HEK293 (cell line): ENCODE results near the gene ARHGAP10.

ENCODE experiments used
- CTCF ChIA-PET: fragments of 350-600 bp; formaldehyde crosslinking; extraction: SDS; loops from one replicate; lab custom pipeline; 2021; ENCODE audit warnings: antibody characterized with exemption; lab: Yijun Ruan, JAX
- POLR2A ChIA-PET: fragments of 300-600 bp; formaldehyde crosslinking; extraction: SDS; loops from one replicate; lab custom pipeline; 2020; ENCODE audit warnings: antibody characterized with exemption, inconsistent platforms; lab: Yijun Ruan, JAX
- H3K27ac ChIP-seq: fragments of 200-500 bp; sonication (Bioruptor generic); 2 replicates; pipeline ENCODE4 v1.5.1; 2014; ENCODE audit warnings: low read depth, low read length, control low read depth, inconsistent platforms; ENCODE audit errors: extremely low read depth
- H3K36me3 ChIP-seq, 2 experiments: fragments of 200-500 bp in 1 of 2; sonication (Bioruptor generic) in 1 of 2; 1 replicate in 1 of 2; 2 replicates in 1 of 2; pipeline ENCODE4 v1.5.1; 2014 to 2017; ENCODE audit warnings: inconsistent platforms in 2 of 2, low read length in 2 of 2; ENCODE audit not compliant: control insufficient read depth in 2 of 2, insufficient read depth in 1 of 2
- H3K4me1 ChIP-seq: fragments of 200-500 bp; sonication (Bioruptor generic); 2 replicates; pipeline ENCODE4 v1.5.1; 2014; ENCODE audit warnings: mild to moderate bottlenecking, low read length, inconsistent platforms; ENCODE audit not compliant: control insufficient read depth, insufficient read depth
- H3K4me3 ChIP-seq: 2 replicates; pipeline ENCODE4 v1.5.1; 2011; ENCODE audit warnings: low read depth, mild to moderate bottlenecking, control low read depth, low read length, moderate library complexity
- H3K9me3 ChIP-seq: fragments of 200-500 bp; sonication (Bioruptor generic); 2 replicates; pipeline ENCODE4 v1.5.1; 2014; ENCODE audit warnings: low read depth, low read length, inconsistent platforms; ENCODE audit not compliant: control insufficient read depth, insufficient read depth
- EGR2 ChIP-seq: fragments of 450-650 bp; formaldehyde crosslinking; IDR thresholded peaks from 2 replicates; pipeline ENCODE4 v1.5.1; 2016; ENCODE audit warnings: low read depth, missing biosample characterization, missing genetic modification characterization
- HOXD13 ChIP-seq: sonication (generic); formaldehyde crosslinking; IDR thresholded peaks from 2 replicates; pipeline ENCODE4 v1.8.0; 2022; ENCODE audit warnings: missing genetic modification reagents, borderline replicate concordance
- KLF1 ChIP-seq: fragments of 450-650 bp; formaldehyde crosslinking; IDR thresholded peaks from 2 replicates; pipeline ENCODE4 v1.5.1; 2016; ENCODE audit warnings: missing biosample characterization, missing genetic modification characterization
- KLF10 ChIP-seq: fragments of 450-650 bp; IDR thresholded peaks from 2 replicates; pipeline ENCODE4 v1.5.1; 2018; ENCODE audit warnings: missing biosample characterization, mild to moderate bottlenecking, missing genetic modification characterization
- KLF9 ChIP-seq: fragments of 450-650 bp; formaldehyde crosslinking; IDR thresholded peaks from 2 replicates; pipeline ENCODE4 v1.5.1; 2016; ENCODE audit warnings: missing biosample characterization, missing genetic modification characterization, low read depth
- ZFHX2 ChIP-seq: fragments of 450-650 bp; formaldehyde crosslinking; conservative IDR thresholded peaks from 2 replicates; pipeline ENCODE4 v1.5.1; 2016; ENCODE audit warnings: missing biosample characterization, missing genetic modification characterization
- ZNF138 ChIP-seq: fragments of 450-650 bp; formaldehyde crosslinking; IDR thresholded peaks from 2 replicates; pipeline ENCODE4 v1.5.1; 2016; ENCODE audit warnings: missing biosample characterization, missing genetic modification characterization, borderline replicate concordance
- ZNF660 ChIP-seq: fragments of 450-650 bp; IDR thresholded peaks from 2 replicates; pipeline ENCODE4 v1.5.1; 2018; ENCODE audit warnings: missing biosample characterization, mild to moderate bottlenecking, missing genetic modification characterization
- TF ChIP-seq, protein P1 (sequence below): fragments of 450-650 bp; formaldehyde crosslinking; IDR thresholded peaks from 2 replicates; pipeline ENCODE4 v1.5.1; 2017; ENCODE audit warnings: missing biosample characterization, mild to moderate bottlenecking, missing genetic modification characterization, moderate library complexity
- TF ChIP-seq, protein P2 (sequence below): fragments of 450-650 bp; formaldehyde crosslinking; IDR thresholded peaks from 2 replicates; pipeline ENCODE4 v1.5.1; 2016; ENCODE audit warnings: missing biosample characterization, missing genetic modification characterization
- TF ChIP-seq, protein P3 (sequence below): fragments of 450-650 bp; formaldehyde crosslinking; IDR thresholded peaks from 2 replicates; pipeline ENCODE4 v1.5.1; 2017; ENCODE audit warnings: missing biosample characterization, missing genetic modification characterization
- TF ChIP-seq, protein P4 (sequence below): fragments of 450-650 bp; formaldehyde crosslinking; IDR thresholded peaks from 2 replicates; pipeline ENCODE4 v1.5.1; 2016; ENCODE audit warnings: missing biosample characterization, missing genetic modification characterization
- TF ChIP-seq, protein P5 (sequence below): fragments of 450-650 bp; formaldehyde crosslinking; IDR thresholded peaks from 2 replicates; pipeline ENCODE4 v1.5.1; 2016; ENCODE audit warnings: missing biosample characterization, missing genetic modification characterization, low read depth

The ARHGAP10 gene

DNA sequence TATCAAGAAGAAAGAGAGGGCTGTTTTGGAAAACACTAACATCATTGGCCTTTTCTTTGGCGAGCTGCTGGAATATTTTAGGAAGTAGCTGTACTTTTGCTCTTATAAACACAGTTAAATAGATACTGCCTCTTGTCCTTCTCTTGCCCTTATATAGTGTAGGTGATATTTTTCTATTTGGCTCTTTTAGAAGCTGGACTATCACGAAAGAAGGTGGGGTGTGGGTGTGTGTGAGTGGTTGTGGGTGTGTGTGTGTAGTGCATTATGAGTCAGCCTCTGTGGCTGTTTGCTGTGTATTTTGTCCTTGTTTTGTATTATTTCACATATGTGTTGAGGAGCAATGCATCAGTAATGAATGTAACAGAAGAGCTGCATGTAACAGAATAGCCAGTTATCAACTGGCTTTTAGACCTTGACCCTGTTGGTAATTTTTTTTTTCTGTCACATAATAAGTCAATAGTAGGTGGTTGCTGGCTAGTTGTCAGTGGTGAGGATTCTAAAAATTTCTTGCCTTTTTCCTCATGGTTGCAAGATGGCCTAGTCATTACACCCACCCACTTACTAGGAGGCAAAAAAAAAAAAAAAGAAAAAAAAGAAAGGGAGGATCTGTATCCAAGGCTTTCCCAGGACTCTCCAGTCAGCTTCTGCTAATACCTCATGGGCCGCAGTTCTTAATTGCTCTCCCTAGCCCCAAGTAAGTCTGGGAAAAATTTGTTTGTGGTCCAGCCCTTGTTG is 23.8 kb downstream of the ARHGAP10 start:
- Histone ChIP-seq H3K4me1 (peaks cover 17% of the 10 kb centered on the region), H3K36me3 (no peaks in the 10 kb centered on the region), H3K9me3 (no peaks in the 10 kb centered on the region), H3K27ac (no peak overlapping the region), H3K4me3 (no peak overlapping the region)
- CTCF ChIA-PET, result interaction anchor here (0.6 to 0.7 kb wide), 2 partner anchors 10 kb away, joined by 3 to 5 read pairs; no protein-coding TSS in a partner anchor
- POLR2A ChIA-PET, result no interaction called here
- TF ChIP-seq KLF1 (tag by site-specific recombination) (peak; percentile 53; the same call in 1 of the 2 replicates), HOXD13 (no peak), ZFHX2 (peak; percentile 98), KLF9 (0 out of 2 replicates have a peak, but pooled peaks have one; percentile 41), EGR2 (peak; percentile 93), KLF10 (tag by site-specific recombination) (peak; percentile 48; the same call in 1 of the 2 replicates)
- TF ChIP-seq, protein P1, sequence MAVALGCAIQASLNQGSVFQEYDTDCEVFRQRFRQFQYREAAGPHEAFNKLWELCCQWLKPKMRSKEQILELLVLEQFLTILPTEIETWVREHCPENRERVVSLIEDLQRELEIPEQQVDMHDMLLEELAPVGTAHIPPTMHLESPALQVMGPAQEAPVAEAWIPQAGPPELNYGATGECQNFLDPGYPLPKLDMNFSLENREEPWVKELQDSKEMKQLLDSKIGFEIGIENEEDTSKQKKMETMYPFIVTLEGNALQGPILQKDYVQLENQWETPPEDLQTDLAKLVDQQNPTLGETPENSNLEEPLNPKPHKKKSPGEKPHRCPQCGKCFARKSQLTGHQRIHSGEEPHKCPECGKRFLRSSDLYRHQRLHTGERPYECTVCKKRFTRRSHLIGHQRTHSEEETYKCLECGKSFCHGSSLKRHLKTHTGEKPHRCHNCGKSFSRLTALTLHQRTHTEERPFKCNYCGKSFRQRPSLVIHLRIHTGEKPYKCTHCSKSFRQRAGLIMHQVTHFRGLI (tag by site-specific recombination), result no peak

DNA sequence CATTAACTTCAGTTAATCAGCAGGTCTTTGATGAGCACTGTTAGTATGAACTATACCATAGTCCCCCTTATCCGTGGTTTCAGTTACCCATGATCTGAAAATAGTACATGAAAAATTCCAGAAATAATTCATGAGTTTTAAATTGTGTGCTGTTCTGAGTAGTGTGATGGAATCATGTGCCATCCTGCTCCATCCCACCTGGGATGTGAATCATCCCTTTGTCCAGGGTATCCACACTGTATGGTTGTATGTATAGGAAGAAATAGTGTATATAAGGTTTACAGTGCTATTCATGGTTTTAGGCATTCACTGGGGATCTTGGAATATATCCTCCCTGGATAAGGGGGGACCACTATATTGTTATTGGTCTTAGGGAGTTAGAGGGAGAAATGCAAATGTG is 24.5 kb downstream of the ARHGAP10 start:
- Histone ChIP-seq H3K9me3 (no peaks in the 10 kb centered on the region), H3K4me1 (peaks cover 17% of the 10 kb centered on the region), H3K36me3 (no peaks in the 10 kb centered on the region), H3K4me3 (no peak overlapping the region), H3K27ac (no peak overlapping the region)
- POLR2A ChIA-PET, result no interaction called here
- CTCF ChIA-PET, result no interaction called here
- TF ChIP-seq, protein P2, sequence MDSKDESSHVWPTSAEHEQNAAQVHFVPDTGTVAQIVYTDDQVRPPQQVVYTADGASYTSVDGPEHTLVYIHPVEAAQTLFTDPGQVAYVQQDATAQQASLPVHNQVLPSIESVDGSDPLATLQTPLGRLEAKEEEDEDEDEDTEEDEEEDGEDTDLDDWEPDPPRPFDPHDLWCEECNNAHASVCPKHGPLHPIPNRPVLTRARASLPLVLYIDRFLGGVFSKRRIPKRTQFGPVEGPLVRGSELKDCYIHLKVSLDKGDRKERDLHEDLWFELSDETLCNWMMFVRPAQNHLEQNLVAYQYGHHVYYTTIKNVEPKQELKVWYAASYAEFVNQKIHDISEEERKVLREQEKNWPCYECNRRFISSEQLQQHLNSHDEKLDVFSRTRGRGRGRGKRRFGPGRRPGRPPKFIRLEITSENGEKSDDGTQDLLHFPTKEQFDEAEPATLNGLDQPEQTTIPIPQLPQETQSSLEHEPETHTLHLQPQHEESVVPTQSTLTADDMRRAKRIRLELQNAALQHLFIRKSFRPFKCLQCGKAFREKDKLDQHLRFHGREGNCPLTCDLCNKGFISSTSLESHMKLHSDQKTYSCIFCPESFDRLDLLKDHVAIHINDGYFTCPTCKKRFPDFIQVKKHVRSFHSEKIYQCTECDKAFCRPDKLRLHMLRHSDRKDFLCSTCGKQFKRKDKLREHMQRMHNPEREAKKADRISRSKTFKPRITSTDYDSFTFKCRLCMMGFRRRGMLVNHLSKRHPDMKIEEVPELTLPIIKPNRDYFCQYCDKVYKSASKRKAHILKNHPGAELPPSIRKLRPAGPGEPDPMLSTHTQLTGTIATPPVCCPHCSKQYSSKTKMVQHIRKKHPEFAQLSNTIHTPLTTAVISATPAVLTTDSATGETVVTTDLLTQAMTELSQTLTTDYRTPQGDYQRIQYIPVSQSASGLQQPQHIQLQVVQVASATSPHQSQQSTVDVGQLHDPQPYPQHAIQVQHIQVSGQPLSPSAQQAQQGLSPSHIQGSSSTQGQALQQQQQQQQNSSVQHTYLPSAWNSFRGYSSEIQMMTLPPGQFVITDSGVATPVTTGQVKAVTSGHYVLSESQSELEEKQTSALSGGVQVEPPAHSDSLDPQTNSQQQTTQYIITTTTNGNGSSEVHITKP (tag by site-specific recombination), result no peak
- TF ChIP-seq, protein P3, sequence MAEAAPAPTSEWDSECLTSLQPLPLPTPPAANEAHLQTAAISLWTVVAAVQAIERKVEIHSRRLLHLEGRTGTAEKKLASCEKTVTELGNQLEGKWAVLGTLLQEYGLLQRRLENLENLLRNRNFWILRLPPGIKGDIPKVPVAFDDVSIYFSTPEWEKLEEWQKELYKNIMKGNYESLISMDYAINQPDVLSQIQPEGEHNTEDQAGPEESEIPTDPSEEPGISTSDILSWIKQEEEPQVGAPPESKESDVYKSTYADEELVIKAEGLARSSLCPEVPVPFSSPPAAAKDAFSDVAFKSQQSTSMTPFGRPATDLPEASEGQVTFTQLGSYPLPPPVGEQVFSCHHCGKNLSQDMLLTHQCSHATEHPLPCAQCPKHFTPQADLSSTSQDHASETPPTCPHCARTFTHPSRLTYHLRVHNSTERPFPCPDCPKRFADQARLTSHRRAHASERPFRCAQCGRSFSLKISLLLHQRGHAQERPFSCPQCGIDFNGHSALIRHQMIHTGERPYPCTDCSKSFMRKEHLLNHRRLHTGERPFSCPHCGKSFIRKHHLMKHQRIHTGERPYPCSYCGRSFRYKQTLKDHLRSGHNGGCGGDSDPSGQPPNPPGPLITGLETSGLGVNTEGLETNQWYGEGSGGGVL (tag by site-specific recombination), result no peak
- TF ChIP-seq ZNF660 (tag by site-specific recombination) (no peak), ZNF138 (tag by site-specific recombination) (no peak)
- TF ChIP-seq, protein P4, sequence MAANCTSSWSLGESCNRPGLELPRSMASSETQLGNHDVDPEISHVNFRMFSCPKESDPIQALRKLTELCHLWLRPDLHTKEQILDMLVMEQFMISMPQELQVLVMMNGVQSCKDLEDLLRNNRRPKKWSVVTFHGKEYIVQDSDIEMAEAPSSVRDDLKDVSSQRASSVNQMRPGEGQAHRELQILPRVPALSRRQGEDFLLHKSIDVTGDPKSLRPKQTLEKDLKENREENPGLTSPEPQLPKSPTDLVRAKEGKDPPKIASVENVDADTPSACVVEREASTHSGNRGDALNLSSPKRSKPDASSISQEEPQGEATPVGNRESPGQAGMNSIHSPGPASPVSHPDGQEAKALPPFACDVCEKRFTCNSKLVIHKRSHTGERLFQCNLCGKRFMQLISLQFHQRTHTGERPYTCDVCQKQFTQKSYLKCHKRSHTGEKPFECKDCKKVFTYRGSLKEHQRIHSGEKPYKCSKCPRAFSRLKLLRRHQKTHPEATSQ (tag by site-specific recombination), result no peak
- TF ChIP-seq, protein P5, sequence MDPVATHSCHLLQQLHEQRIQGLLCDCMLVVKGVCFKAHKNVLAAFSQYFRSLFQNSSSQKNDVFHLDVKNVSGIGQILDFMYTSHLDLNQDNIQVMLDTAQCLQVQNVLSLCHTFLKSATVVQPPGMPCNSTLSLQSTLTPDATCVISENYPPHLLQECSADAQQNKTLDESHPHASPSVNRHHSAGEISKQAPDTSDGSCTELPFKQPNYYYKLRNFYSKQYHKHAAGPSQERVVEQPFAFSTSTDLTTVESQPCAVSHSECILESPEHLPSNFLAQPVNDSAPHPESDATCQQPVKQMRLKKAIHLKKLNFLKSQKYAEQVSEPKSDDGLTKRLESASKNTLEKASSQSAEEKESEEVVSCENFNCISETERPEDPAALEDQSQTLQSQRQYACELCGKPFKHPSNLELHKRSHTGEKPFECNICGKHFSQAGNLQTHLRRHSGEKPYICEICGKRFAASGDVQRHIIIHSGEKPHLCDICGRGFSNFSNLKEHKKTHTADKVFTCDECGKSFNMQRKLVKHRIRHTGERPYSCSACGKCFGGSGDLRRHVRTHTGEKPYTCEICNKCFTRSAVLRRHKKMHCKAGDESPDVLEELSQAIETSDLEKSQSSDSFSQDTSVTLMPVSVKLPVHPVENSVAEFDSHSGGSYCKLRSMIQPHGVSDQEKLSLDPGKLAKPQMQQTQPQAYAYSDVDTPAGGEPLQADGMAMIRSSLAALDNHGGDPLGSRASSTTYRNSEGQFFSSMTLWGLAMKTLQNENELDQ (tag by site-specific recombination), result no peak
